ENCODE data around the gene DAD1. TPM values are rescaled to one million over a fixed set of nuclear protein-coding genes. Genes with fewer than 3 reads are reported as not detected.
"Not testable (repeated sequence)": the region's sequence is repeated elsewhere in the genome, so short reads cannot be mapped to it uniquely, and the experiment has no call there.

Gene DAD1
- total and polyA plus RNA-seq, 9 donors = 117 to 310 (median 143) TPM

- 89% methylated on average over 2 of the region's 2 CpGs for WGBS, 3 donors
- Histone ChIP-seq H3K36me3 (no peaks in the 10 kb centered on the region), H3K4me3 (no peak overlapping the region), H3K9me3 (no peaks in the 10 kb centered on the region), H3K27ac (no peak overlapping the region), H3K27me3 (no peaks in the 10 kb centered on the region), H3K4me1 (ENCODE audit: insufficient read depth) (no peaks in the 10 kb centered on the region)
- TF ChIP-seq EP300 (IDR thresholded peaks at IDR 0.05) (no peak), POLR2A (IDR thresholded peaks at IDR 0.05) (no peak)
- TF ChIP-seq, protein P1, sequence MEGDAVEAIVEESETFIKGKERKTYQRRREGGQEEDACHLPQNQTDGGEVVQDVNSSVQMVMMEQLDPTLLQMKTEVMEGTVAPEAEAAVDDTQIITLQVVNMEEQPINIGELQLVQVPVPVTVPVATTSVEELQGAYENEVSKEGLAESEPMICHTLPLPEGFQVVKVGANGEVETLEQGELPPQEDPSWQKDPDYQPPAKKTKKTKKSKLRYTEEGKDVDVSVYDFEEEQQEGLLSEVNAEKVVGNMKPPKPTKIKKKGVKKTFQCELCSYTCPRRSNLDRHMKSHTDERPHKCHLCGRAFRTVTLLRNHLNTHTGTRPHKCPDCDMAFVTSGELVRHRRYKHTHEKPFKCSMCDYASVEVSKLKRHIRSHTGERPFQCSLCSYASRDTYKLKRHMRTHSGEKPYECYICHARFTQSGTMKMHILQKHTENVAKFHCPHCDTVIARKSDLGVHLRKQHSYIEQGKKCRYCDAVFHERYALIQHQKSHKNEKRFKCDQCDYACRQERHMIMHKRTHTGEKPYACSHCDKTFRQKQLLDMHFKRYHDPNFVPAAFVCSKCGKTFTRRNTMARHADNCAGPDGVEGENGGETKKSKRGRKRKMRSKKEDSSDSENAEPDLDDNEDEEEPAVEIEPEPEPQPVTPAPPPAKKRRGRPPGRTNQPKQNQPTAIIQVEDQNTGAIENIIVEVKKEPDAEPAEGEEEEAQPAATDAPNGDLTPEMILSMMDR (IDR thresholded peaks at IDR 0.05) = no peak
- DNase-seq = no peak
- intact Hi-C loops (cut with DNase I) = loop anchor here in 2 of 4 donors (10.0 kb wide), 2 partner anchors 278 to 288 kb away; no protein-coding TSS in a partner anchor
Measured at GRCh38 chr14:22566845-22567244, 22.2 kb downstream of the DAD1 start.

DNA sequence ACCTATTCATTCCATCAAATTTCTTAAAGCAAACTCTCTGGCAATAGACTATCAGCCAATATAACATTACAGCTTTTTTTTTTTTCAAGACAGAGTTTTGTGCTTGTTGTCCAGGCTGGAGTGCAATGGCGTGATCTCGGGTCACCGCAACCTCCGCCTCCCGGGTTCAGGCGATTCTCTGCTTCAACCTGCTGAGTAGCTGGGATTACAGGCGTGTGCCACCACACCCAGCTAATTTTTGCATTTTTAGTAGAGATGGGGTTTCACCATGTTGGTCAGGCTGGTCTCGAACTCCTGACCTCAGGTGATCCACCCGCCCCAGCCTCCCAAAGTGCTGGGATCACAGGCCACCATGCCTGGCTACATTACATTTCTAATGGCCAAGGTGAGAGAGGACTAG is 22.8 kb downstream of the DAD1 start:
- H3K4me1 ChIP-seq (ENCODE audit: insufficient read depth); H3K4me3 ChIP-seq; H3K36me3 ChIP-seq; H3K27ac ChIP-seq; H3K27me3 ChIP-seq; DNase-seq; H3K9me3 ChIP-seq: not testable (repeated sequence)
- WGBS, 3 donors = 91 to 93% (median 91%) methylated on average over 9 of the region's 9 CpGs
- intact Hi-C loops (cut with DNase I) = loop anchor here in 2 of 4 donors (10.0 kb wide), 2 partner anchors 279 to 289 kb away; no protein-coding TSS in a partner anchor

DNA sequence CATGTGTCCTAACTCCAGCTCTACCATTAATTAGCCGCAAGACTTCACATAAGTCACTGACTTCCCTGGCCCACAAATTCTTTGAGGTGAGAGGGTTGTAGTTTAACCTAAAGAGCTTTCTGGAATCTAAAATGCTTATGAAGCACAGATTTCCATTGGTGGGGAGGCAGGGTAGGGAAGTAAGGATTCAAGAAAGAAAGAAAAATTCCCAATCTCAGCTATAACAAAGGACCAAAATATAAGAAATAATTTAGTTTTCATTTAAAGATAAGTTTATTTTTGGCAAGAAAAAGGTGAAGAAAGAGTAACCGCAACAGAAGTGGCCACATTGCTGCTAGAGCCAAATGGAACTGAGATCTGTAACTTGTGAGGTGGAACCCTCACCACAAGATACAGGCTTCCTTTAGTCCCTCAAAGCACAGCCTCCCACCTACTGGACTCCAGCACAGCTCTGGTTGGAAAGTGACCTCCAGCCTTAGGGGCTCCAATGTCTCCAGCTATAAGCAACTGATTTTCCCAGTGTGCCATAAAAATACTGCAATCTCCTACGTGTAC is 23.6 kb downstream of the DAD1 start:
- Histone ChIP-seq H3K4me3 (no peak overlapping the region), H3K4me1 (ENCODE audit: insufficient read depth) (no peaks in the 10 kb centered on the region), H3K9me3 (no peaks in the 10 kb centered on the region), H3K36me3 (no peaks in the 10 kb centered on the region), H3K27me3 (no peaks in the 10 kb centered on the region), H3K27ac (no peak overlapping the region)
- TF ChIP-seq POLR2A (IDR thresholded peaks at IDR 0.05) (no peak), EP300 (IDR thresholded peaks at IDR 0.05) (no peak)
- TF ChIP-seq, protein P1 (IDR thresholded peaks at IDR 0.05) = no peak
- 82 to 89% (median 89%) methylated on average over 3 of the region's 3 CpGs for WGBS, 3 donors
- intact Hi-C loops (cut with DNase I) = loop anchor here in 2 of 4 donors (10.0 kb wide), 2 partner anchors 279 to 289 kb away; no protein-coding TSS in a partner anchor
- DNase-seq = no peak

GRCh38 chr14:22564463-22564862 is 24.6 kb downstream of the DAD1 start:
- Histone ChIP-seq H3K36me3 (no peaks in the 10 kb centered on the region), H3K9me3 (no peaks in the 10 kb centered on the region), H3K4me1 (ENCODE audit: insufficient read depth) (no peaks in the 10 kb centered on the region), H3K27me3 (no peaks in the 10 kb centered on the region), H3K4me3 (no peak overlapping the region), H3K27ac (no peak overlapping the region)
- DNase-seq = no peak
- WGBS, 3 donors = 67 to 76% (median 70%) methylated on average over 1 of the region's 1 CpG
- intact Hi-C loops (cut with DNase I) = loop anchor here in 2 of 4 donors (10.0 kb wide), 2 partner anchors 280 to 290 kb away; no protein-coding TSS in a partner anchor
- no peak for TF ChIP-seq POLR2A (IDR thresholded peaks at IDR 0.05)
- TF ChIP-seq, protein P1 (IDR thresholded peaks at IDR 0.05) = no peak
- no peak for TF ChIP-seq EP300 (IDR thresholded peaks at IDR 0.05)

- intact Hi-C loops (cut with DNase I) = loop anchor here in 2 of 4 donors (10.0 kb wide), 2 partner anchors 281 to 291 kb away; no protein-coding TSS in a partner anchor
- H3K27ac ChIP-seq = no peak overlapping the region
Measured at GRCh38 chr14:22563987-22564386, 25.0 kb downstream of the DAD1 start.

More at GRCh38 chr14:22563987-22564386, 25.0 kb downstream of the DAD1 start:
- DNase-seq = no peak
- H3K36me3 ChIP-seq = no peaks in the 10 kb centered on the region
- TF ChIP-seq EP300 (IDR thresholded peaks at IDR 0.05) = no peak
- no peak for TF ChIP-seq POLR2A (IDR thresholded peaks at IDR 0.05)
- TF ChIP-seq, protein P1 (IDR thresholded peaks at IDR 0.05) = no peak
- H3K9me3 ChIP-seq = no peaks in the 10 kb centered on the region
- H3K4me1 ChIP-seq (ENCODE audit: insufficient read depth) = no peaks in the 10 kb centered on the region
- no peak overlapping the region for H3K4me3 ChIP-seq
- WGBS, 3 donors = 66 to 79% (median 77%) methylated on average over 5 of the region's 5 CpGs
- H3K27me3 ChIP-seq = no peaks in the 10 kb centered on the region
